ENCODE measurements around the gene CENATAC. TPM values are rescaled to one million over a fixed set of nuclear protein-coding genes. Genes with fewer than 3 reads are reported as not detected.

Gene CENATAC
- total RNA-seq, 8 experiments from 2014 or later: 13.0 to 65.0 (median 19.8) TPM

DNA sequence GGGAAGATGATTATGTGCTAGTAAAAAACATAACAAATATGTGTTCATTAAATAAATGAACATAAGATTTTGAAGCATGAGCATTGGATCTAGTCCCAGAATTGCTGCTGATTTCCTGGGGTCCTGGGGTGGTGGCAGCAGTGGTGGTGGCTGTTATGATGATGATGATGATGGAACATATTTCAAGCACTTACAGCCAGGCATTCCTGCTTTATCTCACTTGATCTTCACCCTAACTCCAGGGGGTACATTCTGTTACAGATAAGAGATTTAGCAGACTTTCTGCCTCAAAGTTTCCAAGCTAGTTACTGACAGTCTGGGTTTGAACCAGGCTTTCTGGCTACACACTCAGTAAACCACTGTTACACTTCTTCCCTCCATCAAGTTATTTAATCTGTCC lies 25.8 kb downstream of the CENATAC start:
- Histone ChIP-seq H3K27ac (no peak overlapping the region), H3K4me1 (replicated peaks in 1 of 2) (peaks cover 10 to 11% of the 10 kb centered on the region in 2 donors), H3K4me3 (no peak overlapping the region)
- ATAC-seq (replicated peaks in 6 of 8): no peak
- in situ Hi-C loops (cut with MboI; ENCODE audit: low pct_unique_long_range_greater_than_20kb in 2 of 9, low sequenced_read_pairs in 9 of 9, unreplicated experiment in 9 of 9): no loop called here

DNA sequence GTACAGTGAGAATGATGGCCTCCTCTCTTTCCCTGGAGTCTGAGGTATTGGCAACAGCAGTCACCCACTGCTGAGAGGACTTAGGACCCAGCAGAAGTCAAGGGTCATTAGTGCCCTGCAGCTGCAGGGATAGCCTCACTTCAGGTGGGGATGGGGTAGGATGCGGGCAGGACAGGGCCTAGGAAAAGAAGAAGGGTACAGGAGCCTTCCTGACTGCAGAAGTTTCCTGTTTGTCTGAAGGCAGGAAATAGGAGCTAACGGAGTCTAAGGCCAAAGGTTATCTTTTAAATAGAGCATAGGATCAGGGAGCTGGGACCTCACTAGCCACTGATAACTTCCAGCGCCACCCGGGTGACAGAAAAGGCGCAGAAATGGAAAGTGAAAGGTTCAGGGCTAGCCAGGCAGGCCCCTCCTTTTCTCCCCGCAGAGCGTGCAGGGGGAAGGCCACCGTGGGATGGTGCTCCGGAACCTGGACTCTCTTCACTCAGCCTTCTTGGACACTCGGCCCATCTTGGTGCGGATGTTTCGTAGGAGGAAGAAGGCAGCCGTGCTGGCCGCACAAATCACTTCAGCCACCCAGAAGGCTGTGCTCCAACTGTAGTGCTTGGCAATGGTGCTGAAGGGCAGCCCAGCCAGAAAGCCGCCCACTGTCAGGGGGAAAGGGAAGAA lies 26.6 kb downstream of the CENATAC start:
- in situ Hi-C loops (cut with MboI; ENCODE audit: low pct_unique_long_range_greater_than_20kb in 2 of 9, low sequenced_read_pairs in 9 of 9, unreplicated experiment in 9 of 9): no loop called here
- no peak overlapping the region for H3K27ac ChIP-seq
- H3K4me1 ChIP-seq (replicated peaks in 1 of 2): peaks cover 17 to 18% of the 10 kb centered on the region in 2 donors
- 74 to 100% (median 85%) methylated on average over 1 to 11 of the region's 15 CpGs; no CpG with 5 or more reads in 2 of the 10 experiments for WGBS, 10 experiments
- no peak for ATAC-seq (replicated peaks in 6 of 8)
- no peak overlapping the region for H3K4me3 ChIP-seq

DNA sequence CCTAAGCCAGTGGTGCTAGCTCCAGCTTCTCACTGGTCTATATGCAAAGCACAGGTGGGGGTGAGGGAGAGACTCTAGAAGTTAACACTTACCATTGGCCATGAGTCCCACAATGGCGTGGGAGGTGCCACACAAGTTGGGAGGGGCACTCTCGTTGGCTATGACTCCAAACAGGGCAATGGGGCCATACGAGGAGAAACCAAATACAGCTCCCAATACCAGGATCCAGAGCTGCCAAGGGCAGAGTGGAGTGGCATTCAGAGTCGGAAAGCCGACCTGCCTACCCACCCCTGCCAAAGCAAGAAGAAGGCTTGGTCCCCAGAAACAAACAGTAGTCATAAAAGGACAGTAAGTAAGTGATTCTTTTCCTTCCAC lies 27.1 kb downstream of the CENATAC start:
- Histone ChIP-seq H3K4me3 (no peak overlapping the region), H3K27ac (no peak overlapping the region), H3K4me1 (replicated peaks in 1 of 2) (peaks cover 12 to 17% of the 10 kb centered on the region in 2 donors)
- in situ Hi-C loops (cut with MboI; ENCODE audit: low pct_unique_long_range_greater_than_20kb in 2 of 9, low sequenced_read_pairs in 9 of 9, unreplicated experiment in 9 of 9): no loop called here
- WGBS, 10 experiments: 83 to 100% (median 93%) methylated on average over 1 to 3 of the region's 5 CpGs; no CpG with 5 or more reads in 3 of the 10 experiments
- ATAC-seq (replicated peaks in 6 of 8): no peak

GRCh38 chr11:119025541-119025940 lies 27.6 kb downstream of the CENATAC start:
- Histone ChIP-seq H3K4me3 (no peak overlapping the region), H3K4me1 (replicated peaks in 1 of 2) (peaks cover 9 to 15% of the 10 kb centered on the region in 2 donors), H3K27ac (no peak overlapping the region)
- WGBS, 10 experiments: 80 to 100% (median 95%) methylated on average over 1 to 4 of the region's 5 CpGs; no CpG with 5 or more reads in 3 of the 10 experiments
- ATAC-seq (replicated peaks in 6 of 8): no peak
- in situ Hi-C loops (cut with MboI; ENCODE audit: low pct_unique_long_range_greater_than_20kb in 2 of 9, low sequenced_read_pairs in 9 of 9, unreplicated experiment in 9 of 9): no loop called here

DNA sequence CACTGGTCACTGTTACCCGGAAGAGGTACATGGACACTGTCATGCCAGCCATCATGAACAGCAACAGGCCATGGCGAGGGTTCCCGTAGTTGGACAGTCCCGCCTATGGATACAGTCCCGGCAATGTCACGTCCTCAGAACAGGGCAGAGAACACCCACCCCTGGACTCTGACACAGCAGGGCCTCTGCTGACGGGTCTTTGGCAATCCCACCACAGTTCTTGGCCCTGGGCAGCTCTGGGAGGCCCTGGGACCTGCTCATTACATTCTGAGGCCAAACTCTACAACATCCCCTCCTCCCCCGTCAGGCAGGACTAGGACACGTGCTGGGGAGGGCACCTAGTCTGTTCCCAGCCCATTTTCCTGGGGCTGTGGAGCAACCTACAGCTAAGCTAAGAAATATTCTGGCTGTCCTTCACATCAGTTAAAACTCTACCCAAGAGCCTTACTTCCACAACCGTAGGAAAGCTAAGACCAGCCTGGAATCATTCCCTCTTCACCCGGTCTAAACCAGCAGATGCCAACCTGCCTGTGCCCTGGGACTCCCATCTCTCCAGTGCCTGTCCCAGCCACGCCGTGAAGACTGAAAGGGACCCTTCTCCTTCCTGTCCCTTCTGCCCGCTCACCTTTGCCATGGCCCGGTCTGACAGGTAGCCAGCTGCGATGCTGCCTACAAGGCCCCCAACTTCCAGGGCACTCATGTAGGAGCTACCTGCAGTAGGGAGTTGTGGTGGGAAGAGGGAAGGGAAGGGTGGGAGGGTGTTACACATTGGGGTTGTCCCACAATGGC lies 28.2 kb downstream of the CENATAC start:
- in situ Hi-C loops (cut with MboI; ENCODE audit: low pct_unique_long_range_greater_than_20kb in 2 of 9, low sequenced_read_pairs in 9 of 9, unreplicated experiment in 9 of 9): no loop called here
- H3K4me3 ChIP-seq: no peak overlapping the region
- H3K27ac ChIP-seq: no peak overlapping the region
- ATAC-seq (replicated peaks in 6 of 8): no peak
- H3K4me1 ChIP-seq (replicated peaks in 1 of 2): peaks cover 9 to 15% of the 10 kb centered on the region in 2 donors
- 86 to 100% (median 96%) methylated on average over 2 to 10 of the region's 16 CpGs; no CpG with 5 or more reads in 3 of the 10 experiments for WGBS, 10 experiments

- 100% methylated on average over 1 of the region's 2 CpGs; no CpG with 5 or more reads in 8 of the 10 experiments for WGBS, 10 experiments
- H3K4me1 ChIP-seq (replicated peaks in 1 of 2): peaks cover 9 to 15% of the 10 kb centered on the region in 2 donors
- no peak overlapping the region for H3K27ac ChIP-seq
- in situ Hi-C loops (cut with MboI; ENCODE audit: low pct_unique_long_range_greater_than_20kb in 2 of 9, low sequenced_read_pairs in 9 of 9, unreplicated experiment in 9 of 9): no loop called here
- H3K4me3 ChIP-seq: no peak overlapping the region
- ATAC-seq (replicated peaks in 6 of 8): no peak
Measured at GRCh38 chr11:119026970-119027369, 29.0 kb downstream of the CENATAC start.

DNA sequence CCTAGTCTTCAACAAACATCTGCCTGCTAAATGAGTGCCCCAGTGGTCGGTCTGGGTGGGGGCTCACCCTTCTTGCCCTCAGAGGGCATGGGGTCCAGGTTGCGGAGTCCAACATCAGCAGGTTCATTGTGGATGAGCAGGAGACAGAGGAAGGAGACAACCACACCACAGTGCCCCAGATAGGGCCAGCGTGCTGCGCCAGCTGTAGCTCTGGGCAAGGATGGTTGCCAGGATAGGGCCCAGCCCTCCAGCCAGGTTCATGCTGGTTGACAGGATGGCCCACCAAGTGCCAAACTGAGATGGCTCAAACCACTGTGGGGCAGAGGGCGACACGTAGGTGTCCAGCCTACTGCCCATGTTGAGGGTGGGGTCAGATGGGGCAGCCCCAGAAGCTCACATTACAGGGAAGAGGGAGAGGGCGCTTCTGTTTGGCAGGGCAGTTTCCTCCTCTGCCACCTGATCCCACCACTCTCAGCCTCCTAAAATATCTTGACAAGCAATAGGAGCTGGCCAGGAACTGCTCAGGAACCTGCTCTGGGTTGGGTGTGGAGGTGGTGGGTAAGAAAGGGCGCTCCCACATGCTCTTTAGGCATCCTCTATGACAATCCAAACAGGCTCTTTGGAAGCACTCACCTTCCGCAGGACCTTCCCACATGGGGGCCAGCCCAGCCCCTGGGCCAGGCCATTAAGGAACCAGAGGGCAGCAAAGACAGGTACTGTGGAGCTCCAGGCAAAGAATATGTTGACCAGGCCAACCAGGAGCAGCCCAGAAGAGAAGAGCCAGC lies 29.8 kb downstream of the CENATAC start:
- 80 to 100% (median 95%) methylated on average over 1 to 4 of the region's 9 CpGs; no CpG with 5 or more reads in 4 of the 10 experiments for WGBS, 10 experiments

GRCh38 chr11:119028346-119029068 lies 30.6 kb downstream of the CENATAC start:
- in situ Hi-C loops (cut with MboI; ENCODE audit: low pct_unique_long_range_greater_than_20kb in 2 of 9, low sequenced_read_pairs in 9 of 9, unreplicated experiment in 9 of 9): no loop called here
- no peak overlapping the region for H3K4me3 ChIP-seq
- H3K4me1 ChIP-seq (replicated peaks in 1 of 2): peaks cover 9 to 15% of the 10 kb centered on the region in 2 donors
- 40 to 90% (median 63%) methylated on average over 1 to 3 of the region's 9 CpGs; no CpG with 5 or more reads in 3 of the 10 experiments for WGBS, 10 experiments
- ATAC-seq (replicated peaks in 6 of 8): no peak
- no peak overlapping the region for H3K27ac ChIP-seq

More for the DNA sequence above, 29.8 kb downstream of the CENATAC start:
- Histone ChIP-seq H3K27ac (no peak overlapping the region), H3K4me1 (replicated peaks in 1 of 2) (peaks cover 9 to 15% of the 10 kb centered on the region in 2 donors), H3K4me3 (no peak overlapping the region)
- in situ Hi-C loops (cut with MboI; ENCODE audit: low pct_unique_long_range_greater_than_20kb in 2 of 9, low sequenced_read_pairs in 9 of 9, unreplicated experiment in 9 of 9): no loop called here
- no peak for ATAC-seq (replicated peaks in 6 of 8)

- Histone ChIP-seq H3K4me3 (peak overlapping the region in 3 of 5 donors; percentile 58 to 90 (median 79)), H3K4me1 (replicated peaks in 1 of 2) (peaks cover 9 to 15% of the 10 kb centered on the region in 2 donors), H3K27ac (no peak overlapping the region)
- in situ Hi-C loops (cut with MboI; ENCODE audit: low pct_unique_long_range_greater_than_20kb in 2 of 9, low sequenced_read_pairs in 9 of 9, unreplicated experiment in 9 of 9): no loop called here
- ATAC-seq (replicated peaks in 6 of 8): no peak
- WGBS, 10 experiments: 25 to 100% (median 50%) methylated on average over 1 of the region's 1 CpG; no CpG with 5 or more reads in 7 of the 10 experiments
Measured at GRCh38 chr11:119029069-119029339, 31.1 kb downstream of the CENATAC start.

DNA sequence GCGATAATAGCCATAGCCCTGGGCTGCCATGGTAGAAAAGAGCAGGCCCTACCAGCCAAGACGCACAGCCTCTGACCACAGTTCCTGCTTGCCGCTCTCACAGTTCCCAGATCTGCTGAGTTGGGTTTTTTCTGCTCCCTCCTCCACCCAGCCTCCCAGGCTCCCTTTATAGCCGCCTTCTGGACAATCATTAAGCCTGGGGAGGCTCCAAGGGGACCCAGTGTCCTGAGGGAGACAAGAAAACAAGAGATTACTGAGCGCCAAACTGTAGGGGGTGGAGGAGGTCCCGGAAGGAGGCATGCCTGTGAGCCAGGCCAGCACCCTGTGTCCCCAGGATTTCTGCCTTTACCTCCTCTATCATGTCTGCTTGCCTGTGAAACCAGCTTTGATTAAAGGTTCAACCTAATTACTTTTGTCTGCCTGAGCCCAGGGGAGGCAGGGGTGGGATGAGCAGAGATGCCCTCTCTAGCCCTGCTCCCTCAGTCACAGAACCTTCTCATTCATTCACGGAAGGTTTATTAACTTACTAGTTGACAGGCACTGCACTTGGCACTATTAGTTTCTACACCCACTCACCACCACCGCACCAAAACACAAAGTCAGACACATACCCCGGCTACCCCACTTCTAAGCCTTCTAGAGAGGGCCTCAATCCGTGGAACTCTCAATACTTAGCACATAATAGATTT lies 31.5 kb downstream of the CENATAC start:
- ATAC-seq (replicated peaks in 6 of 8): peak in 1 of 8 experiments; percentile 11
- H3K4me1 ChIP-seq (replicated peaks in 1 of 2): peaks cover 9 to 15% of the 10 kb centered on the region in 2 donors
- WGBS, 10 experiments: 0 to 83% (median 12%) methylated on average over 1 to 7 of the region's 10 CpGs; no CpG with 5 or more reads in 4 of the 10 experiments
- H3K4me3 ChIP-seq: peak overlapping the region; percentile 58 to 90 (median 79)
- no peak overlapping the region for H3K27ac ChIP-seq
- in situ Hi-C loops (cut with MboI; ENCODE audit: low pct_unique_long_range_greater_than_20kb in 2 of 9, low sequenced_read_pairs in 9 of 9, unreplicated experiment in 9 of 9): no loop called here

- WGBS, 10 experiments: 0 to 34% (median 0%) methylated on average over 4 to 7 of the region's 13 CpGs; no CpG with 5 or more reads in 7 of the 10 experiments
- Histone ChIP-seq H3K4me3 (peak overlapping the region; percentile 58 to 90 (median 79)), H3K27ac (peak overlapping the region in 1 of 2 donors; percentile 28), H3K4me1 (replicated peaks in 1 of 2) (peaks cover 9 to 15% of the 10 kb centered on the region in 2 donors)
- in situ Hi-C loops (cut with MboI; ENCODE audit: low pct_unique_long_range_greater_than_20kb in 2 of 9, low sequenced_read_pairs in 9 of 9, unreplicated experiment in 9 of 9): no loop called here
- ATAC-seq (replicated peaks in 6 of 8): peak in 2 of 8 experiments; percentile 12 to 17
Measured at GRCh38 chr11:119030029-119030328, 32.0 kb downstream of the CENATAC start.

All from motor neuron (in vitro differentiated cells).